Progenitor cell of endocrine pancreas (in vitro differentiated cells): ENCODE results near the gene SPDYE1. TPM values are rescaled to one million over a fixed set of nuclear protein-coding genes. Genes with fewer than 3 reads are reported as not detected.
A peak's percentile ranks its signal among the peaks of the same experiment; 100 is the strongest.

Source experiments
- DNase-seq: peaks from one replicate; pipeline ENCODE4 v3.0.0; 2021; ENCODE audit warnings: low spot score; ENCODE audit not compliant: unreplicated experiment
- H3K27ac Mint-ChIP-seq: 2 replicates; pipeline ENCODE4 v1.8.0; 2021; ENCODE audit warnings: mild to moderate bottlenecking, moderate library complexity, mixed read lengths
- H3K27me3 Mint-ChIP-seq: 2 replicates; pipeline ENCODE4 v1.8.0; 2021; ENCODE audit warnings: mixed read lengths
- H3K36me3 Mint-ChIP-seq: 2 replicates; pipeline ENCODE4 v1.8.0; 2022; ENCODE audit warnings: mixed read lengths; ENCODE audit not compliant: insufficient read depth
- H3K4me1 Mint-ChIP-seq: 2 replicates; pipeline ENCODE4 v1.8.0; 2021; ENCODE audit warnings: low read depth, mixed read lengths
- H3K4me3 Mint-ChIP-seq: 2 replicates; pipeline ENCODE4 v1.8.0; 2021; ENCODE audit warnings: low read depth, mild to moderate bottlenecking, moderate library complexity, mixed read lengths
- H3K9me3 Mint-ChIP-seq: 2 replicates; pipeline ENCODE4 v1.8.0; 2021; ENCODE audit warnings: low read depth, mixed read lengths
- CTCF ChIP-seq: fragments of 200-600 bp; sonication (generic); IDR thresholded peaks from one replicate; pipeline ENCODE4 v1.5.0; 2021; ENCODE audit warnings: antibody characterized with exemption, mild to moderate bottlenecking; ENCODE audit not compliant: unreplicated experiment
- total RNA-seq: library from RNA; stranded (reverse); gene quantifications from 2 replicates; pipeline ENCODE4 v1.2.1, GENCODE V29; 2021

Gene SPDYE1
- total RNA-seq, 1 donor from 2014 or later = not detected

DNA sequence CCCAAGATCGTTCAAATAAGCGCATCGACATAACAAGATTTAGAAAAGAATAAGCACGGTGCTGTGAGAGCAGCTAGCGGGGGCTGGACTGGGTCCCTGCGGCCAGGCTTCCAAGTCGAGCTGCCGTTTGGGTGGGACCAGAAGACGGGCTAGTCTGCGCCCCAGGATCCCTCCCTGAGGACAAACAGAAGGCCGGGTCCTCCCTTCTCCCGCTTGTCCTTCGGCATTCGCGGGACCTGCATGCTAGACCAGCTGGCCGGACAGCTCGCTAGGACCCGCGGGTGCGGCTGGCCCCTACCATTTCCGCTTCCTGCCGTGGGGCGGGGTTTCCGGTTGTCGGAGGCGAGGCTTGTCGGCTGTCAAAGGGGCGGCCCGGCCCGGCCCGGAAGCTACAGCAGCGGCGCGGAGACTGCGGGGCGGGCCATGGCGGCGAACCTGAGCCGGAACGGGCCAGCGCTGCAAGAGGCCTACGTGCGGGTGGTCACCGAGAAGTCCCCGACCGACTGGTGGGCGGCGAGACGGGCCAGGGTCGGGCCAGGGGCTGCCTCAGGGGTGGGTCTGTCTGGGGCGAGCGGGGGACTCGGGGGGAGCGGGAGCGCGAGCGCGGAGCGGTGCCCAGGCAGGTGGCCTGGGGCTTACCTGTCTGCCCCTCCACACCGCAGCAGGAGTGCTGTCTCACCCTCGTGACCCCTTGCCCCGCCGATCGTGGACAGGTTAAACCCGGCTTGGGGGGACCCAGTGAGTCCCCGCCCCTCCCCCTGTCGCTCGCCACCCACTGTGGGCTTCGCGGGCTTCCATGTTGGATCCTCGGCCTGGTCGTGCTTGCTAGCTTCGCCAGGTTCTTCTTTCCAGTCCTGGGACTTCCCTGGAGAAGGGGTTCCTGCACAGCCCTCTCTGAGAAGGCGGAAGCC, 46.9 kb downstream of the SPDYE1 start, which contains the start of gene DBNL:
DBNL (plus strand) TSS at position 388 of the 911 bp plus-strand sequence; CDS start at position 424, 36 bp downstream.
- H3K9me3 Mint-ChIP-seq = no peaks in the 10 kb centered on the region
- H3K4me3 Mint-ChIP-seq = peak within 1 kb of the TSS; percentile 85
- no peaks in the 10 kb centered on the region for H3K27me3 Mint-ChIP-seq
- H3K36me3 Mint-ChIP-seq = peaks cover 1% of the 10 kb centered on the region
- peaks cover 20% of the 10 kb centered on the region for H3K4me1 Mint-ChIP-seq
- no peak for TF ChIP-seq CTCF
- DNase-seq = peak; percentile 86
- peak within 1 kb of the TSS; percentile 93 for H3K27ac Mint-ChIP-seq

DNA sequence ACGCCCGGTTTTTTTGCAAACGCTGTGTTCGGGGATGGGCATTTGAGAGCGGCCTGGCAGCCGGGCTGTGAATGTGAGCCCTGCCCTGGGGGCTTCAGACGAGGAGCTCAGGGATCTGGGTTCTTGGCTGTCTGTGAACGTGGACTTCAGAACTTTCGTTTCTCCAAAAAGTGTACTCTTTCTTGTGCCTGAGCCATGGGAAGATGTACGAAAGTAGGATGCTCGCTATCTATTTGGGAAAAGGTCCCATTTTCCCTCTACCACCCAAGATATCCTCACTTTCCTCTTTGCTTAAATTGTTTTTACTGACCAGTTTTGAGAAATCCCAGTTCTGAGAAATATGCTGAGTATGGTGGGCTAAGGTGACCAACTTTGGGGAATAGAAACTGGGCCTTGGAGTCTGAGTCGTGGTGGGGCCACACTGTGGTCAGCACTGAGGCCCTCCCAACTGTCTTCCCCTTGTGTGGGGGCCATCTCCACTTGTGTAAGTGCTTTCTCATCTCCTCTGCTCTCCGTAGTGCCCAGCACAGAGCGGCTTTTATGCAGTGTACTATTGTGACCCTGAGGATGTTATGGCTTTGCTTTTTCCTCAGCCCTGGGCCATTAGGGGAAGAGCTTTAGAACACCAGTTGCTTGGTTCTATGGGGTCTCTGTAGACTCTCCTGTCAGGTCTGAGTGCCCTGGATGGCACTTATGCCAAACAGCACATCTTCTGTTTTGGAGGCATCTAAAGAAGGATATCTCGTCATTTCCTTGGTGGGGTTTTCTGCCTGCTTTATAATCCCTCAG, 47.7 kb downstream of the SPDYE1 start:
- TF ChIP-seq CTCF = no peak
- Mint-ChIP-seq H3K27ac (peak overlapping the region; percentile 71), H3K4me3 (peak overlapping the region; percentile 85), H3K4me1 (peaks cover 20% of the 10 kb centered on the region), H3K9me3 (no peaks in the 10 kb centered on the region), H3K27me3 (no peaks in the 10 kb centered on the region), H3K36me3 (peaks cover 1% of the 10 kb centered on the region)
- DNase-seq = no peak

DNA sequence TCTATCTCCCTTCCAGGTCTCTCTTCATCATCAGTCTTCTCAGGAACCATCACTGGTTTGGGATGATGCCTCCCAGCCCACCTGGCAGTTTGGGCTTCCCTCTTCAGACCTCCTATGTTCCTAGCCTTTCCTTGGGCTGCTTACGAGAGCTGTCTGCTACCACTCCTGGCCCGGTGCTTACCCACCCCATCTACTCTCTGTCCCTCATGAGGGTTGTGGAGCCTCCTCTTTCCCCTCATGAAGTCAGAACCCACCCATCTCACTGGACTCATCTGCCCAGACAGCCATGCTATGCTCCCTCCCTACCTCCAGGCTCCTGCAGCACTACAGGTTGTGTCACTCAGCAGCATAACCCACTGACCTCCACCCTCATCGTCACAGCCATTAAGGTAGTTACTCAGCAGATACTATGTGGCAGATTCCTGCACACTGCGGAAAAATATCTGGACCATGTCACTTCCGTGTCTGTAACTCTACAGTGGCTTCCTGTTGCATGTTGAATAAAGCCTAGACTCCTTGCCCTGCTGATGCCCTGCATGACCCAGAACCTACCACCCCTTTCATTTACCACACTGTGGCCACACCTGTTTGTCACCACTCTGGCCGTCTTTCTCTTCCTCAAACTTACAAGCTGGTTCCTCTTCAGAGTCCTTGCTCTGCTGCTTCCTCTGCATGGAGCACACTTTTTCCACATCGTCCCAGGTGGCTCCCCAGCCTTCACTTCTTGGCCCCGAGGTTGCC, 48.8 kb downstream of the SPDYE1 start:
- Mint-ChIP-seq H3K27me3 (no peaks in the 10 kb centered on the region), H3K4me3 (peak overlapping the region; percentile 85), H3K36me3 (peaks cover 1% of the 10 kb centered on the region), H3K27ac (no peak overlapping the region), H3K4me1 (peaks cover 19% of the 10 kb centered on the region), H3K9me3 (no peaks in the 10 kb centered on the region)
- no peak for TF ChIP-seq CTCF
- no peak for DNase-seq

DNA sequence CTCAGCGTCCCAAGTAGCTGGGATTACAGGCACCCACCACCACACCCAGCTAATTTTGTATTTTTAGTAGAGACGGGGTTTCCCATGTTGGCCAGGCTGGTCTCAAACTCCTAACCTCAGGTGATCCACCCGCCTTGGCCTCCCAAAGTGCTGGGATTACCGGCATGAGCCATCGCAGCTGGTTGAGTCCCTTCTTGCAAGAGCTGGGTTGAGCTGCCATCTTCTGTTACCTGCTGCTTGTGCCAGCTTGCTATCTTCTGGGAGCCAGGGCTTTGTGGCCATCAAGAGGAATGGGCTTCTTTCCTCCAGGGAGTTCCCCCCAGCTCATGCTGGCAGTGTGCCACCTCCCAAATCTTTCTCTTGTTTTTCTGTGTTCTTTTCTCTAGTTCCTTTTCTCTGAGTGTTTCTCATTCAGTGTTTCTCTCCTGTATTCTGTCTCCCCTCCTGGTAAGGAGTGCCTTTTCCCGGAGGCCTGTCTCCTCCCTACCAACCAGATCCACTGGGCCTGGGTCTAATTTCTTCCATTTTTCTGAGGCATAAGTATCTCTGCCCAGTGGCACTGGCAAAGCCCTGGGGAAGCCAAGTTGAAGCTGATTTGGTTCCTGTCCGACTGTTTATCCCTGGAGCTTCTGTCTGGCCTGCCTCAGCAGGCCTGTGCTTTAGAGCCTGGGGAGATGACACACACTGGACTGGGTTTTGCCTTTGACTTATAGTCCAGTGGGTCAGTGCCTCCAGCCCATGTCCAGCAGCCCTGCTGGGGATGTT, 50.5 kb downstream of the SPDYE1 start:
- no peaks in the 10 kb centered on the region for H3K9me3 Mint-ChIP-seq
- no peak overlapping the region for H3K27ac Mint-ChIP-seq
- no peak for TF ChIP-seq CTCF
- peaks cover 1% of the 10 kb centered on the region for H3K36me3 Mint-ChIP-seq
- no peak for DNase-seq
- H3K4me1 Mint-ChIP-seq = peaks cover 19% of the 10 kb centered on the region
- no peak overlapping the region for H3K4me3 Mint-ChIP-seq
- H3K27me3 Mint-ChIP-seq = no peaks in the 10 kb centered on the region
